Esophagus muscularis mucosa (tissue), 4 donors: Measurements from ENCODE around the gene KIN.

Experiments used
- EP300 ChIP-seq: sonication (generic); formaldehyde crosslinking; IDR thresholded peaks from one replicate; pipeline ENCODE4 v1.6.1; 2017; ENCODE audit warnings: antibody characterized with exemption
- POLR2AphosphoS5 ChIP-seq, 2 donors: sonication (generic); formaldehyde crosslinking; IDR thresholded peaks; one replicate each; pipeline ENCODE4 v1.6.1; 2017; ENCODE audit warnings: antibody characterized with exemption in 2 of 2
- TF ChIP-seq, protein P1 (sequence below), 3 experiments: fragments of 200-600 bp in 2 of 3; fragments of 450-650 bp in 1 of 3; sonication (generic) in 2 of 3; IDR thresholded peaks; one replicate each; pipeline ENCODE4 v1.5.1; 2017 to 2019; ENCODE audit warnings: antibody characterized with exemption in 3 of 3, mild to moderate bottlenecking in 2 of 3, moderate library complexity in 1 of 3

DNA sequence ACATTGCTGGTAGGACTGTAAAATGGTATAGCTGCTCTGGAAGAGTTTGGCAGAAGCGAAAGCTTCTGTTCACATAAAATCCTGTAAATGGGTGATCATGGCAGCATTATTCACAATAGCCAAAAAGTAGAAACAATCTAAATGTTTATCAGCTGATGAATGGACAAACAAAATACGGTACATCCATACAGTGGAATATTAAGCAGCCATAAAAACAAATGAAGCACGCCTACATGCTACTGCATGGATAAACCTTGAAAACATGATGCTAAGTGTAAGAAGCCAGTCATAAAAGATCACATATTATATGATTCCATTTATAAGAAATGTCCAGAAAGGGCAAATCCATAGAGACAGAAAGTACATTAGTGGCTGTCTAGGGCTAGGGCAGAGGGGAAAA is 32.7 kb downstream of the KIN start:
- TF ChIP-seq, protein P1, sequence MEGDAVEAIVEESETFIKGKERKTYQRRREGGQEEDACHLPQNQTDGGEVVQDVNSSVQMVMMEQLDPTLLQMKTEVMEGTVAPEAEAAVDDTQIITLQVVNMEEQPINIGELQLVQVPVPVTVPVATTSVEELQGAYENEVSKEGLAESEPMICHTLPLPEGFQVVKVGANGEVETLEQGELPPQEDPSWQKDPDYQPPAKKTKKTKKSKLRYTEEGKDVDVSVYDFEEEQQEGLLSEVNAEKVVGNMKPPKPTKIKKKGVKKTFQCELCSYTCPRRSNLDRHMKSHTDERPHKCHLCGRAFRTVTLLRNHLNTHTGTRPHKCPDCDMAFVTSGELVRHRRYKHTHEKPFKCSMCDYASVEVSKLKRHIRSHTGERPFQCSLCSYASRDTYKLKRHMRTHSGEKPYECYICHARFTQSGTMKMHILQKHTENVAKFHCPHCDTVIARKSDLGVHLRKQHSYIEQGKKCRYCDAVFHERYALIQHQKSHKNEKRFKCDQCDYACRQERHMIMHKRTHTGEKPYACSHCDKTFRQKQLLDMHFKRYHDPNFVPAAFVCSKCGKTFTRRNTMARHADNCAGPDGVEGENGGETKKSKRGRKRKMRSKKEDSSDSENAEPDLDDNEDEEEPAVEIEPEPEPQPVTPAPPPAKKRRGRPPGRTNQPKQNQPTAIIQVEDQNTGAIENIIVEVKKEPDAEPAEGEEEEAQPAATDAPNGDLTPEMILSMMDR (IDR thresholded peaks at IDR 0.05): no peak
- TF ChIP-seq POLR2AphosphoS5 (IDR thresholded peaks at IDR 0.05) (no peak), EP300 (no peak)
